Activated CD4-positive, alpha-beta T cell treated with anti-CD3 and anti-CD28 coated beads for 24 hours (primary cell): ENCODE results near the gene CCDC91.

ENCODE experiments used
- DNase-seq, 2 donors: peaks; one replicate each; pipeline ENCODE4 v3.0.0-alpha.2; 2020; ENCODE audit warnings: low read depth in 2 of 2

The CCDC91 gene, protein sequence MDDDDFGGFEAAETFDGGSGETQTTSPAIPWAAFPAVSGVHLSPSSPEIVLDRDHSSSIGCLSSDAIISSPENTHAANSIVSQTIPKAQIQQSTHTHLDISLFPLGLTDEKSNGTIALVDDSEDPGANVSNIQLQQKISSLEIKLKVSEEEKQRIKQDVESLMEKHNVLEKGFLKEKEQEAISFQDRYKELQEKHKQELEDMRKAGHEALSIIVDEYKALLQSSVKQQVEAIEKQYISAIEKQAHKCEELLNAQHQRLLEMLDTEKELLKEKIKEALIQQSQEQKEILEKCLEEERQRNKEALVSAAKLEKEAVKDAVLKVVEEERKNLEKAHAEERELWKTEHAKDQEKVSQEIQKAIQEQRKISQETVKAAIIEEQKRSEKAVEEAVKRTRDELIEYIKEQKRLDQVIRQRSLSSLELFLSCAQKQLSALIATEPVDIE

DNA sequence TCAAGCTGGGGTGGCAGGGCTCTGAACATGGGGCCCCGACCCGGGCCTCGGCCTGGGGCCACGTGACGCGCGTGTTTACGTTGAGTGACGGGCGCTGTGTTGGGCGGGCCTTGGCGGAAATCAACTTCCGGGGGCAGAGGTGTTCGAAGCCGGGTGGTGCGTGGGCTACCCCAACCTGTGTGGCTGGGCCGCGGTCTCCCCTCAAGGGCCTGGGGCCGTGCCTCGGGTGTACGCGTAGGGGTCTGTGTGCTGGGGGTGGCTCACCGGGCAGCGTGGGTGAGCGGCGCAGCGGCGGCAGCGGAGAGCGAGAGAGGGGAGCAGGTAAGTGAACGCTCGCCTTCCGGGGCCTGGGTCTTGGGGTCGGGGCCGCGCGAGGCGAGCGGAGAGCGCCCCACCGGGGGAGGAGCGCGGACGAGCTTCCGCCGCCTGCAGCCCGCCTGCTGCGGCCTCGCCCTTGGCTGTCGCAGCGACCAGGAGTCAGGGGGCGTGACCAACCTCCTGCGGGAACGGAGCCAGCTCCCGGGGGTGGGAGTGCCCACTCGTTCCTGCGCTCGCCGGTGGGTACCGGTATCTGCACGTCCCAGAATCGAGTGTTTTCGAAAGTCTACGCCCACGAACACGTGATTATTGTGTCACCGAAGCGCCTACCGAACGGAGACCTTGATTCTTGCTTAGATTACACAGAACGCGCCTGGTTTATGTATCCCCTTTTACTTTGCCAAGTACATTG is at the start of gene CCDC91:
Gene CCDC91 (plus strand): TSS at position 136 of the 730 bp plus-strand sequence. CDS start 66,760 bp downstream, outside the sequence.
- DNase-seq = peak; percentile 71 to 76

DNA sequence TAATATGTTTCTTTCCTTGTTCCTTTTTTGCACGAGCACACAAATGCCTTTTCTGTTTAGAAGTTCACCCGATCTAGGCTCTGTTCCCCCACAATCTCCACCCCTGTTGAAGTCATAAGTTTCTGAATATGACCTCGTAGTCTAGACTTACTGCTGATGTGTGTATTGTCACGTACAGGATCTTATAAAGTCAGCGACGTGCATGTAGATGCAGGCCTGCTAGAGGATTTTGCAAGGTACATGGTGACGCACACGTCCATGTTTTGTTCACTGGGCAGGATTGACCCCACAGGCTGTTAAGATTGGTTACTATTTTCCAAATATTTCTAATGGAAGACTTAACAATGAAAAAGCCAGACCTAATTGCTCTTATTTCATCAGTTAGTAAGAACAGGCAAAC is 46.2 kb upstream of the CCDC91 start:
- no peak for DNase-seq

DNA sequence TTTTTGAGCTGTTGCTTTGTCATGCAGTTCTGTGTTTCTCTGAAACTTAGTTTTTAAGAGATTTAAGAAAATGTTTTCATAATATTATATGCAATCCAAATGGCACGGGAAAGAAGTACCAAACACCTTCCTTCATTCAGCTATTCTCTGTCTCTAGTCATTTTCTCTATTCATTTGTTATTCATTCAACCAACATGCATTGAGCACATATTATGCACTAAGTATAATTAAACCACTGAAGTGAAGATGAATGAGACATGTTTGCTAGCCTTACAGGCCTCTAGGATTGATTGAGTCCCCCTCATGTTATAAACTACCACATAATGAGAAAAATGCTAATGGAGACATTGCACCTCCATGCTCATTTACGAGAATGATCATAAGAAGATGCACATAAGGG is 45.7 kb upstream of the CCDC91 start:
- no peak for DNase-seq

DNA sequence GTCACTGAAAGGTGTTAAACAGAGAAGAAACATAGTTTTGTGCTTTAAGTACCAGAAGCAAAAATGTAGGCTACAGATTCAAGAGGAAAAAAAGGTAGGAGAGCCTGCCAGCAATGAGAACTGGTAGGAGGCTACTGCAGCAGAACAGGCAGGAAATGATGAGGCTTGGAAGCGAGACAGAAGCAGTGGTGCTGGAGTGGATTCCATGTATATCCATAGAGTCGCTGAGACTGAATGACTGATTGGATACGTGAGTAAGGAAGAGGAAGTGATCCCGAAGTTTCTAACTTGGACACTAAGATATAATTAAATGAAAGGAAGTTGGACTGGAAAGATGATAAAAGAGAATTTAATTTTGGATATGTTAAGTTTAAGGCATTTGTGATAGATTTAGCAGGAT is 45.0 kb upstream of the CCDC91 start:
- DNase-seq = no peak

DNA sequence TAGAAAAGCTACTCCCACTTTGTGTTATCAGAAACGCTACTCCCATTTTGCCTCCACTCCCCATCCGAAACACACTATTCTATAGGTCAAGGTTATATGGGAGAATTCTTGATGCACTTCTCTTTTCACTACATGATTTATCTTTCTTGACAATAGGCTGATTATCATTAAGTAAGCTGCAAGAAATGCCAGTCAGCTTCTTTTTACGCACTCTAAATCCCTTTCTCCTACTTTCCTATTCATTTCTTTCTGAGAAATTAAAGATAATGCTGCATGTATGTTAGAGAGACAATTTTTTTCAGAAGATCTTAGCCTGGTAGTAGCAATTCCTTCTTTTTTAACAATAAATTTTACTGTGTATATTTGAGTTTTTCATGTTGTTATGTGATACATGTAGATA is 41.0 kb upstream of the CCDC91 start:
- DNase-seq = no peak

DNA sequence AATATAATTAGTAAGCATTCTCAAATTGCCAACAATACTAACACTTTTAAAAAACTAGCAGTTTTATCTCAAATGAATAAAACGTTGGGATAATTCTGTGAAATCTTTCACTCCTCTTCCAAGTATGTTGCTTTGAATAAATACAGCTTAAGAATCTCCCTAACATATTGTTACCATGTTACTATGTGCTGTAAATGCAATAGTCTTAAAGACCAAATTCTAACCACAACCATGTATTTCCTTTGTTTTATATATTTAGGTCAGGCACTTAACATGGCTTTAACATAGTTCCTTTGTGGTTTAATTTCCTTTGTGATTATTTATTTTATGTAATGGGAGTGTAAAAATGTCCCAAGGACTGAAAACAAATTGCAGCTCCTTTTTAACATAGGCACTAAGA is 33.9 kb upstream of the CCDC91 start:
- no peak for DNase-seq

DNA sequence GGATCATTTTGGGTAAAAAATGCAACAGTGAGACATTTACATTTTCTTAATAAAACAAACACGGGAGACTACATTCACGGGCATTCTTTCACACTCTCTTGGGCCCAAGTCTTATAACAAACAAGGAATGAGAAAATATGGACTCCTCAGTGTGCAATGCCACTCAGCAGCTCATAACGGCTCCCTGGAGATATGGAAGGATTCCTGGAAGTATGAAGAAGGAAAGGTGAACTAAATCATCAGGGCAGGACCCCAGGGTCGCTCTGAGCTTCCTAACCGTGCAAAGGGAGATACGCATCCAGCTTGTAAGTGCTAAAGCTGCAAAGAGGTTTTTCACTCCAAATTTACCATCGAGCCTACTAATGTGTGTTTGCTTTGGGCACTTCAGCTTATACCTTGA is 33.5 kb upstream of the CCDC91 start:
- DNase-seq = no peak

DNA sequence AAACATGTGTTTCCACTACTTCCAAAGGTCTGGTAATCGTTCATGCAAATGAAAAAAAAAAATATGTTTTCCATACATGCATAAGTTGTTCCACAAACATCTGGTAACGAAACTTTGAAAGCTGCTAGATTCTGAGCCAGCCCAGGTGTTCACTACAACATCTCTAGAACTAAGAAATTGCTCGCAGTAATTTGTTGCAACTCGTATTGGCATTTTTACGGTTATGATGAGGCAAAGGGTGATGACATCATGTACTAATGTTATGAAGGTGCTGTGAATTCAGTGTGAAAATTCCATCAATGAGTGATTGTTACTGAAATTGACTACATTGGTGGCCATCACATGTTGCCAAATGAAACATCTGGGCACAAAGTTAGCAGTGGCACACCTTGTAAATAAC is 31.9 kb upstream of the CCDC91 start:
- DNase-seq = no peak

DNA sequence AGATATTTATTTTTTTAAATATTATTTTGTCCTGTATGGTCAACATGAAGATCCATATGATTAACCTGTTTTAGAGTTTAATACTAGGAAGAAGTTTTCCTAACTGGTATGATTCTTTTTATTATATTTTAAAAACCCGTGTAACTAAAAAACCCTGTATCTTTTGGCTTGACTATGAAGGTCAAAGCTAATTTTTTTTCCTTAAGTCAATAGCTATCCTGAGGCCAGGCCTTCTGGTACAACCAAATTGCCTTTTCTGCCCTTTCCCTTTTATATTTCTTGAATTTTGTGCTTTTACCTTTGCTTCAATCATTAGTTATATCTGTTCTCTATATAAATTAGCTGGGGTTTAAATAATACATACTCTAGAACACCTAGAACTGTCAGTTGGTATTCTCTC is 30.6 kb upstream of the CCDC91 start:
- no peak for DNase-seq

DNA sequence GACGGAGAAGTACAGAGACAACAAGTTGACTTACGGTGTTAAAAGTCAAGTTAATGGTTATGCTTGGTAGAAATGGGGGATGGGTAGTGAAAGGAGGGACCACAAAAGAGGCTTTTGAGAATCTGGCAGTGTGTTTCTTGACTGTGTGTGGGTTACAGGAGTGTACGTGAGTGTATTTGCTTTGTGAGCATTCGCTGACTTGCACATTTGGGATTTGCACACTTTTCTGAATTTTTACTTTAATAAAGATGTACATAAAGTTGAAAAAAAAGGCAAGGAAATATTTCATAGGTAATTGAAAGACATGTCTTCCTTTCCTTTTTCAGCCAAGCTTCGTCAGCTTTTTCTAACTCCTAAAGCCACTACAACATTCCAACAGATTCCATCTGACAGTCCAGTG is 28.6 kb upstream of the CCDC91 start:
- DNase-seq = no peak

DNA sequence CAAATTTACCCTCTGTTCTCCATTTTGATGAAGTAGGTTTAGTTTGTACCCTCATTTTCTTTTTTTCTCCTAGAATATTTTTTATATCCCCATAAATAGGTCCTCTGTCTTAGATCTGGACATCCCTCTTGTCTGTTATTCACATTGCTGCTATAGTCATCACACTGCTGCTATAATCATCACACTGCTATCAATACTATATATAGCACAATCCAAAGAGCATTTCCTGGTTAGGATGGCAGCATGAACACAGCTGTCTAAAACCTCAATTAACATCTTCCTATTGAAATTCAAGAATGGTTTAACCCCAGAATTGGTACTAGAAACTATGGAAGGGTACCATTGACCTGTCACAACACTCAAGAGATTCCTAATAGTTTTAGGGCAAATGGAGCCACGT is 27.6 kb upstream of the CCDC91 start:
- DNase-seq = no peak

DNA sequence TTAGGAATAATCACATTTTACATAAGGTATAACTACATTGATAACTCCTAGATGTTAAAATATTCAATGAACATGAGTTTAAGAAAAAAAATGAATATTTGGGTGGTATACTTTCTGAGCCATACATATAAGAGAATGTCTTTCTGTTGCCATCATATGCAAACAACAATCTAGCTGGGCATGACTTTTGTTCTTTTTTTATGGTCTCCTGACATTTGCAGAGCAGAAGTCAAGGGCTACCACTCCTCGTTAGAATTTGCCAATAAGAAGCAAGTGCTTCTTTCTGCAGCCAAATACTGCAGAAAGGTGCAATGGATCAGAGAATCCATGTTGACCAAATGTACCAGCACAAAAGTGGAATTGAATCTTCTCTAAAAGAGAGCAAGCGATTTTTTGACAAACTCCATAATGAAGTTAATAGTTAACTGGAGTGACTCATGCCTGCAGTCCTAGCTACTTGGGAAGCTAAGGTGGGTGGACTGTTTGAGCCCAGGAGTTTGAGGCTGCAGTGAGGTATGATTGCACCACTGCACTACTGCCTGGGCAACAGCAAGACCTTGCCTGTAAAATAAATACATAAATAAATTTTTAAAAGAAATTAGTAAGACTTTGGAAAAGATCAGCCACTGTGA is 25.5 kb upstream of the CCDC91 start:
- DNase-seq = no peak

DNA sequence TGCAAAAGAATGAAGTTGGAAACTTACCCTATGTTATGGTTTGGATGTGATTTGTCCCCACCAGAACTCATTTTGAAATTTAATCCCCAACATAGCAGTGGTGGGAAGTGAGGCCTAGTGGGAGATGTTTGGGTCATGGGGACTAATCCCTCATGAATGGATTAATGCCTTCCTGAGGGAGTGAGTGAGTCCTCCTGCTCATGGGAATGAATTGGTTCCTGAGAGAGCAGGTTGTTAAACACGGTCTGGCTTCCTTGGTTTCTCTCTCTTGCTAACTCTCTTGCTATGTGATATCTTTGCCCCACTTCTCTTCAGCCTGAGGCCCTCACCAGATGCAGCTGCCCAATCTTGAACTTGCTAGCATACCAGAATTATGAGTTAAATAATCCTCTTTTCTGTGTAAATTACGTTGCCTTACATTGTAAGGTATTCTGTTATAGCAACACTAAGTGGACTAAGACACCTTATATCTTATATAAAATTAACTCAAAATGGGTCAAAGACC is 22.2 kb upstream of the CCDC91 start:
- no peak for DNase-seq

DNA sequence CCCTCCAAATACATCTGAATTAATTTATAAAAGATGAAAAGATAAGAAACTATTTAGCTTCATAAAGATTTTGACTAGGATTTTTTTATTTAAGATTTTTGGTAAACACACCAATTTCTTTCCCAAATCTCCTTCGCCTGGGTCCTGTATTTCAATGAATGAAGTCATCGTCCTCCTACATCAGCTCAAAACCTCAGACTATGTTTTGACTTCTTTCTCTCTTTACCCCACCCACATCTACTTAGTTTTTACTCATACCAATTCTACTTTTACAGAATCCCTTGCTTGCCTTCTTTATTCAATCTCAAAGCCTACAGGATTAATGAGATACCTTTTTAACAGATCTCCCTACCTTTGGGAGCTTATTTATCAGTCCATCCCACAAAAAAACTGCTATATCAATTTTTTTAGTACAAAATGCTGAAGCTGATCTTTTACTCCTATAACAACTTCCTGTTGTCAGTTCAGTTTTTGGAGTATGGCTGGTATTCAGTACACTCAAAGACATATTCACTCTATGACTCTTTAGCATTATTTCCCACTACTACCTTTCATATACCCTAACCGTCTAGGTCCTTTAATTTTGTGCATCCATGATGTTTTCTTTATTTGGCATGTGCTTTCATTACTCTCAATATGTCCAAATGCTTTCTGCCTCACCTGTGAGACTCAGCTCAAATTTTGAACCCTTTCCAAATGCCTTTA is 18.7 kb upstream of the CCDC91 start:
- no peak for DNase-seq

DNA sequence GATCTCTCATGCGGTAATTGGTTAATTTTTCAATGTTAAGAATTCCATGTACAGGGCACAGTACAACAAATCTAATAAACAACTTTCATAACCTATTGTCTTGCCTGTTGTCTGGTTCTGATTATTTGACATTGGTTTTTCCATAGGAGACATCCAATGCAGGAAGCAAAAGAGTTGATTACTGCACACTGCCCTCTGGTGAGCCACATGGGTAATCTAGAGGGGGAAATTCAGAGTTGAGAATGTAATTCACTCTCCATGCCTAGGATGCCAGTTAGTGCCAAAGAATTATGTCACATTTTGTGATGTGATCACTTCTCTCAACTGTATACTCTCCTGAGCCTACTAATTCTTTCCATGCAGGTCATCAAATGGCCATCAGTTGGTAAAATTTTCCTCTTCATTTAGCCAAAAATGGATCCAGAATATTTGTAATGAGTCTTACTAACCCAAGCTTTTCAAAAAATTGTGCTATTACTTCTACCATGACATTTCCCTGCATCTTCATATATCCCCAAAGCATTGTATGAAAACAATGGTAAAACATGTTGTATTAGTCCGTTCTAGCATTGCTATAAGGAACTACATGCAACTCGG is 17.7 kb upstream of the CCDC91 start:
- DNase-seq = no peak

DNA sequence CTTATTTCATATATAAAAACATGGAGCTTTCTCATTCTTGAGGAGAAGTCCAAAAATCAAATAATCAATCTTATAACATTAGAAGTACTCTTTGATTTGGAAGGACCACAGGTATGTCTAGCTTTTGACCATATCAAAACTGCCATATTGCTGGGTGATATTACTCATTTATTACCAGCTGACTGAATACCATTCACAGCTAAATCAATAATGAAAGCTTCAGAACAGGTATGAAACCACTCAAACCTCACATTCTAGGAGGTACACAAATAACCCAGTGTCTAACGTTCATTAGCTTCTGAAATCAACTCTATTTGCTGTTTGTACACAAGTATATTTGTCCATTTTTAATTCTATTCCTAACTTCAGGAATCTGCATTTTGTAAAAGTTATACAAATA is 16.8 kb upstream of the CCDC91 start:
- no peak for DNase-seq

DNA sequence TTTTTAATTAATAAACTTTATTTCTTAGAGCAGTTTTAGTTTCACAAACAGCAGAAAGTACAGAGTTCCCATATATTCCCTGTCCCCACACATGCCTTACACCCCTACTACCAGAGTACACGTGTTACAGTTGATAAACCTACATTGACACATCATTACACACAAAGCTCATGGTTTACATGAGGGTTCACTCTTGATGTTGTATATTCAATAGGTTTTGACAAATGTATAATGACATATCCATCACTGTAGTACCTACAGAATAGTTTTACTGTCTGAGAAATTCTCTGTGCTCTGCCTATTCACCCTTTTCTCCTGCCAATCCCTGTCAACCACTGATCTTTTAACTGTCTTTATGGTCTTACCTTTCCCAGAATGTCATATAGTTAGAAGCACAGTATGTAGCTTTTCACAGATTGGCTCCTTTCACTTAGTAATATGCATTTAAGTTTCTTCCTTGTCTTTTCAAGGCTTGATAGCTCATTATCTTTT is 15.1 kb upstream of the CCDC91 start:
- no peak for DNase-seq

DNA sequence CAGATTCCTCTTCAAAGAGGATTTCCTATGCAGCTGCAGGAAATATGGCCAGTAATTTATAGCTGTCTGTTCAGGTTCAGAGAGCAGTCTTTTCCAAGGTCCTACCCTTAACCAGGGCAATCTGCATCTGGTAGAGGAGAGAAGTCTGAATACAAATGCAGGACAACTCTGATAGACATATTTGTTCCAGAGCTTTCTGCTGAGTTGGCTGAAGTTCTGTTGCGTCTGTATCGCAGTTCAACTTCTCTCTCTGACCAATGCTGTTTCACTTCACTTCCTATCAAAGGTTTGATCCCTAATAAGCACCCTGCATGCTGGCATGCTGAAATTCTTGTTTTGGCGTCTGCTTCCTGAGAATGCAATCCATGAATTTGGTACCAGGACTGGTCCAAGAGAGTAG is 14.0 kb upstream of the CCDC91 start:
- DNase-seq = no peak

DNA sequence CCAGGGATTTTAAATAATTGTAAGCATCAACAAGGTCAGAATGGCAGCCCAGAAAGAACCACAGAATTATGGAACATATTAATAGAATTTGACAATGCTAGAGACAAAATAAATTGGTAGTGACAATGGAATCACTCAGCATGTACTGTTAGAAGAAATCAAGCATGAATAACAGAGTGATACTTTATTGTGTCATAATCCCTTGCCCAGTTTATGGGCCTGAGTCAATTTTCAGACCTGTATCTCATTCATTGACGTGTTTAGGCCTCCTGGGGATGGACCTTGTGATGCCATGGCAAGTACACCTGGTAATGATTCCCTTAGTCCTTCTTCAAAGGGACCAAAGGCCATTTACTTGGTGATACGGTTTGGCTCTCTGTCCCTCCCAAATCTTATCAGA is 12.8 kb upstream of the CCDC91 start:
- no peak for DNase-seq

DNA sequence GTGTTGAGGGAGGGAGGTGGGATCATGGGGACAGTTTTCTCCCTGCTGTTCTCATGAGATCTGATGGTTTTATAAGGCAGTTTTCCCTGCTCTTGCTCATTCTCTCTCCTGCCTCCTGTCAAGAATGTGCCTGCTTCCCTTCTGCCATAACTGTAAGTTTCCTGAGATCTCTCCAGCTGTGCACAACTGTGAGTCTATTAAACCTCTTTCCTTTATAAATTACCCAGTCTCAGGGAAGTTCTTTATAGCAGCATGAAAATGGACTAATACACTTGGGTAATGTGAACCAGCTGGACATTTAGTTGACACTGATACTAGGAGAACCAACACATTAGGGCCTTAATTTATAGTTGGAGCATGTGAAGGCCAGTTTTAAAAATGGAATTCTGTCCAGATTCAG is 12.4 kb upstream of the CCDC91 start:
- DNase-seq = no peak

DNA sequence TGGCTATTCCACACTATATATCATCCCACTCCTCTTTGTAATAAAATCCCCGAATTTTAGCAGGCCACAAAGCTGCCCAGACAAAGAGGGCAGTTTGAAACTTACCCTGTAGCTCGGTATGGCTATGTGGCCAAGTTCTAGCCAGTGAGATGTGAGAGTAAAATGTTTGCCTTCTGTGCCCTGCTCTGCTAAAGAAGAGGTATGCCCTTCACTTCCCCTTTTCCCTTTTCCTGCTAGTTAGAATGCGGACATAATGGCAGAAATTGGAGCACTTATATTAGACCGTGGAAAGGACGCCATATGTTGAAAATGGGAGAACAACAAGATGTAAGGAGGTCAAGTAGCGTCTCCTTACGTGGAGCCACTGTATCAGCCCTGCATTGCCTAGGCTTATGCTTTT is 11.5 kb upstream of the CCDC91 start:
- no peak for DNase-seq
